Duodenal mucosa (tissue), 2 donors: ENCODE results near the gene ZNF823.
"Not testable (repeated sequence)": the region's sequence is repeated elsewhere in the genome, so short reads cannot be mapped to it uniquely, and the experiment has no call there.

Source experiments
- H3K27ac ChIP-seq: one replicate; pipeline ENCODE4 v1.7.0; 2013; ENCODE audit warnings: low read depth, low read length
- H3K27me3 ChIP-seq, 2 donors: one replicate each; pipeline ENCODE4 v1.7.0; 2013; ENCODE audit warnings: low read length in 2 of 2, control low read depth in 1 of 2; ENCODE audit not compliant: insufficient read depth in 2 of 2, control insufficient read depth in 1 of 2
- H3K36me3 ChIP-seq, 2 donors: one replicate each; pipeline ENCODE4 v1.7.0; 2013; ENCODE audit warnings: low read length in 2 of 2, control low read depth in 1 of 2; ENCODE audit not compliant: insufficient read depth in 2 of 2, control insufficient read depth in 1 of 2
- H3K4me1 ChIP-seq, 2 donors: one replicate each; pipeline ENCODE4 v1.7.0; 2013; ENCODE audit warnings: low read length in 2 of 2, control low read depth in 1 of 2; ENCODE audit not compliant: insufficient read depth in 2 of 2, control insufficient read depth in 1 of 2
- H3K4me3 ChIP-seq, 2 donors: one replicate each; pipeline ENCODE4 v1.7.0; 2013; ENCODE audit warnings: low read length in 2 of 2, low read depth in 1 of 2
- H3K9ac ChIP-seq, 2 donors: one replicate each; pipeline ENCODE4 v1.7.0; 2013; ENCODE audit warnings: low read length in 2 of 2, low read depth in 1 of 2
- H3K9me3 ChIP-seq, 2 donors: one replicate each; pipeline ENCODE4 v1.7.0; 2013; ENCODE audit warnings: low read length in 2 of 2, control low read depth in 1 of 2; ENCODE audit not compliant: control insufficient read depth in 1 of 2

Gene ZNF823

DNA sequence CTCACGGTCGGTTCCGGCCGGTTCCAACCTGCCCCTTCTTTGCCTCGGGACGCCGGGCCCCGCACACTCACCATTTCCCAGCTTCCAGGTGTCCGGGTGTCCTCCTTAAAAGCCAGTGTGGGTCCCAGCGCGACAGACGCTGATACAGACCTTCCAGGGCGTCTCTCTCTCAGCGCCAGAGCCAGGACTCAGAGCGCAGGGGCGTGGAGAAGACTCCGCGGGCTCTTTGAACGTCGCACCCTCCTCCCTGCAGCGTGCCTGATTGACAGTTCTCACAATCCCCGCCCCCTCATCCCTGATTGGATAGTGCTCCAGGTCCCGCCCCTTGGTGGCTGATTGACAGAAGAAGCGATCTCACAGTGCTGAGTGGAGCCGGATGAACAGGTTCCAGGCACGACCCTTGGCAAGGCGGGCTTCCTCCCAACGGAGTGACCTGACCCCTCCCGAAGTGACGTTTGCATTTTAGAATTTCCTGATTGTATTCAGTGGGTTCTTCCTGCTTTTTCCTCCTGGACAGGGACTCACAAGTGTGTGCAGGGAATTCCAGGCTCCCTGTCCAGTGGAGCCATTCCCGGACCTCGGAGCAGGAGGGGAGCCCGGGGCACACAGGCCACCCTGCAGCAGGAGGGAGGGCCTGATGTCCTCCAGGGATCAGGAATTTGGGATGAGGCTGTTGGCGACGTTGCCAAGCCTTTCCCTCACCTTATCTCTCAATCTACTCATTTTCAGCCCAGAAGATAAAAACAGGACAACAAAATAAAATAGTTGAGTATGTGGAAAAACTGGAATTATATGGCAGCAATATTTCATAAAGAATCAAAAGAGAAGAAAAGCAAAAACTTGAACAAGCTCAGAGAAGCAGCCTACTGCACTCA is at the start of gene ZNF823:
Gene ZNF823 (minus strand): TSS at position 201 of the 875 bp plus-strand sequence. CDS start 127 bp downstream, at position 74.
- peaks cover 14 to 16% of the 10 kb centered on the region in 2 donors for H3K4me1 ChIP-seq
- no peaks in the 10 kb centered on the region for H3K9me3 ChIP-seq
- H3K27ac ChIP-seq: peak within 1 kb of the TSS; percentile 75
- H3K36me3 ChIP-seq: no peaks in the 10 kb centered on the region
- no peaks in the 10 kb centered on the region for H3K27me3 ChIP-seq
- H3K9ac ChIP-seq: peak within 1 kb of the TSS; percentile 92 to 95
- peak within 1 kb of the TSS; percentile 79 to 88 for H3K4me3 ChIP-seq

DNA sequence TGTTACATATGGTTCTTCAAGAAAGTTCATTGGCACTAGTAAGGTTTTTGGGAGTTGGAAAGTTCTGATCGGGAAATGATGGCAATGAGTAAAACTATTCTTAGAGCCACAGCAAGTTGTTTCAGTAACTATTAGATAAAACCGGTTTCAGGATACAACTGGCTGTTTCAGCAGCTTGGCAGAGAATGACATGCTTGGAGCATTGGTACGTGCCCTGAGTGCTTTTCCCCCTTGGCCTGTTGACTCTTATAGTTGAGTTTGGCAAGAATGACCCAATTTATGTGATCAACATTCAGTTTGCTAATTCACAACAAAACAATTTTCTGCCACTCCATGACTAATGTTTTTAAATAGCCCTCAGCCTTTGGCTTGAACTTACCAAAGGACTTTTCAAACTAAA is 48.8 kb upstream of the ZNF823 start:
- Histone ChIP-seq H3K36me3 (peaks cover 3% of the 10 kb centered on the region in 2 donors), H3K4me1 (no peaks in the 10 kb centered on the region), H3K27me3 (no peaks in the 10 kb centered on the region), H3K9ac (no peak overlapping the region), H3K27ac (no peak overlapping the region), H3K4me3 (no peak overlapping the region), H3K9me3 (peaks cover 33 to 61% of the 10 kb centered on the region in 2 donors)

DNA sequence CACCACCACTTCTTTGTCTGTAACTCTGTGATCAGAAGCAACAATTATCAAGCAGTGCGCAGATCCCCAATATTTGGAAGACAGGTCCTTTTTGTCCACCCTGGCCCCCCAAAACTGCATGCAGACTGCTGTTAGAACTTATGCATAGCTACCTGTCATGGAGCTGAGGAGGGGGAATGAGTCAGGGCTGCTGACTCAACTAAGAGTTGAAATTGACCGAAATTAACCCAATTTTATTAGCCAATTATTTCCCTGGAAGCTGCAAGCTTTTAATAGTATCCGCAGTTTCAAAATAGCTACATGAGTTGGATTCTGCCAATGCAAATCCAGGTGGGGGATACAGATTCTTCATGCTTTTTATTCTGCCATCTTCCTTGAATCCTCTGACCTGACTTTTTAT is 45.6 kb upstream of the ZNF823 start:
- Histone ChIP-seq H3K4me3 (no peak overlapping the region), H3K36me3 (peaks cover 23 to 27% of the 10 kb centered on the region in 2 donors), H3K27ac (no peak overlapping the region), H3K9me3 (peaks cover 54 to 84% of the 10 kb centered on the region in 2 donors), H3K27me3 (no peaks in the 10 kb centered on the region), H3K4me1 (no peaks in the 10 kb centered on the region), H3K9ac (no peak overlapping the region)

DNA sequence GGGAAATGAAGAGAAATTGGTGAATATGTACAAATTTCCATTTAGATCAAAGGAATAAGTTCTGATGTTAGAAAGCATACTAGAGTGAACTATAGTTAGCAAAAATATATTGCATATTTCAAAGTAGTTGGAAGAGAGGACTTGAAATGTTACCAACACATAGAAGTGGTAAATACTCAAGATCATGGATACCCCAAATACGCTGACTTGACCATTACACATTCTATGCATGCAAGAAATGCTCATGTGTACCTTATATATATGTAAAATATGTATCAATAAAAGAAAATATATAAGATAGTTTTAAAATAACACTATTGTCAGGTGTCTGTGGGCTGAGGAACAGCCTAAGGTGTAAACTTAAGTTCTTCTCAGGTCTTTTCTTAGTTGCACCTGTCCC is 45.0 kb upstream of the ZNF823 start:
- Histone ChIP-seq H3K36me3 (peaks cover 27 to 30% of the 10 kb centered on the region in 2 donors), H3K4me3 (no peak overlapping the region), H3K9ac (no peak overlapping the region)

DNA sequence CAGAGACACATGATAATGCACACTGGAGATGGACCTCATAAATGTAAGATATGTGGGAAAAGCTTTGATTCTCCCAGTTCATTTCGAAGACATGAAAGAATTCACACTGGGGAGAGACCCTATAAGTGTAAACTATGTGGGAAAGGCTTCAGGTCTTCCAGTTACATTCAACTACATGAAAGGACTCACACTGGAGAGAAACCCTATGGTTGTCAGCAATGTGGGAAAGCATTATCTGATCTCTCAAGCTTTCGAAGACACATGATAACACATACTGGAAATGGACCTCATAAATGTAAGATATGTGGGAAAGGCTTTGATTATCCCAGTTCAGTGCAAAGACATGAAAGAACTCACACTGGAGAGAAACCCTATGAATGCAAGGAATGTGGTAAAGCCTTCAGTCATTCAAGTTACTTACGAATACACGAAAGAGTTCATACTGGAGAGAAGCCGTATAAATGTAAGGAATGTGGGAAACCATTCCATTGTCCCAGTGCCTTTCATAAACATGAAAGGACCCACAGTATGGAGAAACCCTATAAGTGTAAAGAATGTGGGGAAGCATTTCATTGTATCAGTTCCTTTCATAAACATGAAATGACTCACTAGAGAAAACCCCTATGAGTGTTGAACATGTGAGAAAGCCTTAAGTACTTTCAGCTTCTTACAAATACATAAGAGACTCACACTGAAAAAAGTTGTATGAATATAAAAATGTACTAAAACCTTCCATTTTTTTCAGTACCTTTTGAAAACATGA is 42.7 kb upstream of the ZNF823 start:
- H3K27ac ChIP-seq: no peak overlapping the region
- peaks cover 40 to 48% of the 10 kb centered on the region in 2 donors for H3K36me3 ChIP-seq
- no peaks in the 10 kb centered on the region for H3K4me1 ChIP-seq
- no peaks in the 10 kb centered on the region for H3K27me3 ChIP-seq
- H3K9ac ChIP-seq: no peak overlapping the region
- H3K4me3 ChIP-seq: peak overlapping the region; percentile 1 to 47
- H3K9me3 ChIP-seq: peaks cover 55 to 77% of the 10 kb centered on the region in 2 donors

More for the DNA sequence above, 45.0 kb upstream of the ZNF823 start:
- no peak overlapping the region for H3K27ac ChIP-seq
- peaks cover 55 to 81% of the 10 kb centered on the region in 2 donors for H3K9me3 ChIP-seq
- no peaks in the 10 kb centered on the region for H3K27me3 ChIP-seq
- no peaks in the 10 kb centered on the region for H3K4me1 ChIP-seq

DNA sequence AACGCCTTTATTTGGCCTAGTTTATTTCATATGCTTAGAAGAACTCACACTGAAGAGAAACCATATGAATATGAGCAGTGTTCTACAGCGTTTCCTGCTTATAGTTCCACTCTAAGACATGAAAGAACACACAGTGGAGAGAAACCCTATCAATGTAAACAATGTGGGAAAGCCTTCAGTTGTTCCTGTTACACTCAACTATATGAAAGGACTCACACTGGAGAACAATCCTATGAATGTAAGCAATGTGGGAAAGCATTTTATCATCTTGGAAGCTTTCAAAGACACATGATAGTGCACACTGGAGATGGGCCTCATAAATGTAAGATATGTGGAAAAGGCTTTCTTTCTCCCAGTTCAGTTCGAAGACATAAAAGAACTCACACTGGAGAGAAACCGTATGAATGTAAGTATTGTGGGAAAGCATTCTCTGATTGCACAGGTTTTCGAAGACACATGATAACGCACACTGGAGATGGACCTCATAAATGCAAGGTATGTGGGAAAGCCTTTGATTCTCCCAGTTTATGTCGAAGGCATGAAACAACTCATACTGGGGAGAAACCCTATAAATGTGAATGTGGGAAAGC is 41.8 kb upstream of the ZNF823 start:
- H3K27me3 ChIP-seq: no peaks in the 10 kb centered on the region
- peaks cover 57 to 77% of the 10 kb centered on the region in 2 donors for H3K9me3 ChIP-seq
- no peak overlapping the region for H3K9ac ChIP-seq
- H3K4me3 ChIP-seq: peak overlapping the region in 1 of 2 donors; percentile 16
- peaks cover 40 to 48% of the 10 kb centered on the region in 2 donors for H3K36me3 ChIP-seq
- no peaks in the 10 kb centered on the region for H3K4me1 ChIP-seq
- no peak overlapping the region for H3K27ac ChIP-seq

DNA sequence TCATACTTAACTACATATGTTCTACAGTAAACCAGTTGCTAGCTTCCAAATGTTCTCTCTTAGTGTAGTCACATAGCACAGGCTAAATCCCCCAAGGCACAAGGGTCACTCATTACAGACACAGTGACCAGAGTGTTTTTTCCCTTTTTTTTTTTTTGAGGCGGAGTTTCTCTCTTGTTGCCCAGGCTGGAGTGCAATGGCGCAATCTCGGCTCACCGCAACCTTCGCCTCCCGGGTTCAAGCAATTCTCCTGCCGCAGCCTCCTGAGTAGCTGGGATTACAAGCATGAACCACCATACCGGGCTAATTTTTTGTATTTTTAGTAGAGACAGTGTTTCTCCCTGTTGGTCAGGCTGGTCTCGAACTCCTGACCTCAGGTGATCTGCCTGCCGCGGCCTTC is 37.9 kb upstream of the ZNF823 start:
- H3K27me3 ChIP-seq, H3K4me1 ChIP-seq, H3K4me3 ChIP-seq, H3K9ac ChIP-seq, H3K27ac ChIP-seq: not testable (repeated sequence)
- Histone ChIP-seq H3K36me3 (peaks cover 36 to 41% of the 10 kb centered on the region in 2 donors), H3K9me3 (peaks cover 52 to 54% of the 10 kb centered on the region in 2 donors)

DNA sequence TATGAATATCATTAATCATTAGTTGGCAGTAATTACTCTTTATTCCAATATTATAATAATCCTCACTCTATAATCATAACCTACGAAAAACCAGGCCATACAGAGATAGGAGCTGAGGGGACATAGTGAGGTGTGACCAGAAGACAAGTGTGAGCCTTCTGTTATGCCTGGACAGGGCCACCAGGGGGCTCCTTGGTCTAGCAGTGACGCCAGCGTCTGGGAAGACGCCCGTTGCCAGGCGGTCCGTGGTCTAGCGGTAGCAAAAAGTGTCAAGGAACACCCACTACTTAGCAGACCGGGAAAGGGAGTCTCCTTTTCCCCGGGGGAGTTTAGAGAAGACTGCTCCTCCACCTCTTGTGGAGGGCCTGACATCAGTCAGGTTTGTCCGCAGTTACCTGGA is 32.8 kb upstream of the ZNF823 start:
- not testable (repeated sequence) for H3K4me1 ChIP-seq, H3K27ac ChIP-seq, H3K9ac ChIP-seq, H3K27me3 ChIP-seq, H3K4me3 ChIP-seq, H3K36me3 ChIP-seq
- H3K9me3 ChIP-seq: peaks cover 20 to 21% of the 10 kb centered on the region in 2 donors

DNA sequence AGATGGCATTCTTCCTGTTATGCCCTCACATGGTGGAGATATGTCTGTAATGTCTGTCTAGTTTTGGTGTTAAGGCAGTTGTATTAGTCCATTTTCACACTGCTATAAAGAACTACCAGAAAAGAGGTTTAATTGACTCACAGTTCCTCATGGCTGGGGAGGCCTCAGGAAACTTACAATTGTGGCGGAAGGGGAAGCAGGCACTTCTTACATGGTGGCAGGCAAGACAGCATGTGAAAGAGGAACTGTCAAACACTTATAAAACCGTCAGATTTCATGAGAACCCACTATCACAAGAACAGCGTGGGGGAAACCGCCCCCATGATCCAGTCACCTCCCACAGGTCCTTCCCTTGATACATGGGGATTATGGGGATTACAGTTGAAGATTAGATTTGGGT is 31.2 kb upstream of the ZNF823 start:
- Histone ChIP-seq H3K9me3 (peaks cover 9 to 12% of the 10 kb centered on the region in 2 donors), H3K9ac (no peak overlapping the region), H3K36me3 (no peaks in the 10 kb centered on the region), H3K4me1 (peaks cover 5 to 11% of the 10 kb centered on the region in 2 donors), H3K4me3 (no peak overlapping the region), H3K27ac (no peak overlapping the region), H3K27me3 (no peaks in the 10 kb centered on the region)
